Measurements from ENCODE around the gene RGL1. TPM values are rescaled to one million over a fixed set of nuclear protein-coding genes. Genes with fewer than 3 reads are reported as not detected.

RGL1 gene
- total and polyA plus RNA-seq, 9 of the 15 experiments (the other 6 are each of a cell fraction or from before 2014, with no cell fraction given): under 0.01 to 0.07 (median 0.04) TPM

- no peak for TF ChIP-seq SIN3A (IDR thresholded peaks at IDR 0.05; ENCODE audit: borderline replicate concordance in 2 of 2, control insufficient read depth in 1 of 2, low read depth in 2 of 2, low read length in 2 of 2)
- no peak for TF ChIP-seq KDM1A (IDR thresholded peaks at IDR 0.05)
- no peak for TF ChIP-seq BRD4 (IDR thresholded peaks at IDR 0.05)
- TF ChIP-seq YBX1 (IDR thresholded peaks at IDR 0.05): no peak
- no peak for TF ChIP-seq EHMT2 (IDR thresholded peaks at IDR 0.05)
These were observed 148.1 kb downstream of the RGL1 start (continued) for GRCh38 chr1:183953031-183953430.

- in situ Hi-C loops (cut with MboI) (no loop called here), intact Hi-C loops (cut with micrococcal nuclease) (no loop called here)
- no peak for FAIRE-seq
- Histone ChIP-seq H2AFZ (ENCODE audit: low read depth, low read length) (no peak overlapping the region), H4K20me1 (replicated peaks; ENCODE audit: control insufficient read depth, insufficient read depth, low read length) (no peaks in the 10 kb centered on the region), H3K9ac (ENCODE audit: insufficient read depth in 1 of 2, low read depth in 2 of 2, low read length in 2 of 2) (no peak overlapping the region), H3K27ac (ENCODE audit: extremely low read depth, low read depth, low read length) (no peak overlapping the region), H3K9me1 (ENCODE audit: control insufficient read depth, insufficient read depth, low read length) (no peaks in the 10 kb centered on the region), H3K79me2 (ENCODE audit: control insufficient read depth, insufficient read depth, low read length) (no peaks in the 10 kb centered on the region), H3K4me1 (replicated peaks in 1 of 2; ENCODE audit: control insufficient read depth in 2 of 2, insufficient read depth in 2 of 2, low read length in 2 of 2) (peaks cover 0 to 14% of the 10 kb centered on the region in 2 experiments; a peak in 3 of 5 replicates), H3K9me3 (replicated peaks; ENCODE audit: control insufficient read depth, insufficient read depth, low read depth, low read length) (no peaks in the 10 kb centered on the region), H3K27me3 (ENCODE audit: control insufficient read depth in 2 of 2, insufficient read depth in 2 of 2, low read length in 2 of 2) (no peaks in the 10 kb centered on the region), H3K36me3 (ENCODE audit: control insufficient read depth, insufficient read depth, low read length) (peaks cover 36% of the 10 kb centered on the region; the same call in 2 of the 3 replicates), H3K4me2 (ENCODE audit: insufficient read depth, low read length) (no peak overlapping the region), H3K4me3 (no peak overlapping the region)
- ChIA-PET POLR2A (interaction anchor here (0.6 kb wide), 1 partner anchor 406 kb away, joined by 4 read pairs; no protein-coding TSS in a partner anchor), CTCF (ENCODE audit: low intra/inter-chr PET ratio) (no interaction called here)
- BruUV-seq (replicated peaks): no TSS peak
- WGBS (ENCODE audit: insufficient coverage, low coverage, missing lambda C conversion rate): 88% methylated on average over 3 of the region's 3 CpGs
- no peak for DNase-seq (ENCODE audit: extremely low read depth in 1 of 4, low spot score in 3 of 4)
- ATAC-seq: no peak
- TF ChIP-seq PHF21A (IDR thresholded peaks at IDR 0.05; ENCODE audit: borderline replicate concordance, low read depth) (no peak), FOXJ2 (tag; IDR thresholded peaks at IDR 0.05) (no peak), ZNF124 (CRISPR knock-in tag; IDR thresholded peaks at IDR 0.05) (no peak), REST (IDR thresholded peaks at IDR 0.05; ENCODE audit: borderline replicate concordance) (no peak), REST (CRISPR knock-in tag; IDR thresholded peaks at IDR 0.05; ENCODE audit: low read depth) (no peak), DACH1 (IDR thresholded peaks at IDR 0.05; ENCODE audit: partially characterized antibody) (no peak), CSDE1 (IDR thresholded peaks at IDR 0.05) (no peak), SAP30 (IDR thresholded peaks at IDR 0.05; ENCODE audit: borderline replicate concordance, insufficient read depth, low read depth, low read length, poor library complexity, severe bottlenecking) (no peak), KLF10 (CRISPR knock-in tag; IDR thresholded peaks at IDR 0.05) (no peak), SMAD2 (IDR thresholded peaks at IDR 0.05; ENCODE audit: low read depth, low read length) (no peak)
These were observed 149.6 kb downstream of the RGL1 start for GRCh38 chr1:183954496-183954895.

Measured in K562 (cell line).